HG03103 (cell line): Measurements from ENCODE around the gene DPM3.

ENCODE experiments used
- ATAC-seq: cut with Tn5 transposase; IDR thresholded peaks from one replicate; pipeline ENCODE4 v1.9.1; 2021; ENCODE audit warnings: low read depth; ENCODE audit not compliant: unreplicated experiment

The DPM3 gene

DNA sequence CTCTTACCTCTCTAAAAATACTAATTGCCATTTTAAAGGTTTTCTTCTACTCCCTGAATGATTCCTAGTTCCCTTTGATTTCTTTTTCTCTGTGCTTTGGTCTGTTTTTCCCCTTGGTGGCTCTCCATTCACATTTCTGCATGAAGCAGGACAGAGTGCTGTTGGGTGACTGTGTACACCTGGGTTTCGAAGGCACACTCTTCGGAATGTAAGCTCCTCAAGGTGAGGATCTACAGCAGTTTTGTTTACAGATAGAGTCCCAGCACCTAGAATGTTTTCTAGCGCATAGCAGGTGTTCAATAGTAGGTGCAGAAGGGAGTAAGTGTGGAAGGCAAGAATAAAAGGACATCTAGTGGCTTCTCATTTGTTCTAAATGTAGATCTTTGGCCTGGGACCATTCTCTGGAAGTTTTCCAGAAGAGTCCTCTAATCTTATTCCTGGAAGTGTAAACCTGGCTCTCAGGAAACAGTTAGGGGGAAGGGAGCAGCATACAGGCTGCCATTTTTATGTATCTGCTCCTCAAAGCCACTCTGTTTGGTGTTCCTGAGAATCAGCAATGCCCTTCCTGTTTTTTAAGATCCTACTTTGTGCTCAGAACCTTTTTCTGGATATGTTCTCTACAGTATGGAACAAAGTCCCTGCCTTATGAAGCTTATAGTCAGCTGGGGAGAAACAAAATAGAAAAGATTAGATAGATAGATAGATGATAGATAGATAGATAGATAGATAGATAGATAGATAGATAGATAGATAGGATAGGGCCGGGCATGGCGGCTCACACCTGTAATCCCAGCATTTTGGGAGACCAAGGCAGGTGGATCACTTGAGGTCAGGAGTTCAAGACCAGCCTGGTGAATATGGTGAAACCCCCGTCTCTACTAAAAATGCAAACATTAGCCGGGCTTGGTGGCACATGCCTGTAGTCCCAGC lies 35.5 kb downstream of the DPM3 start:
- ATAC-seq: no peak

DNA sequence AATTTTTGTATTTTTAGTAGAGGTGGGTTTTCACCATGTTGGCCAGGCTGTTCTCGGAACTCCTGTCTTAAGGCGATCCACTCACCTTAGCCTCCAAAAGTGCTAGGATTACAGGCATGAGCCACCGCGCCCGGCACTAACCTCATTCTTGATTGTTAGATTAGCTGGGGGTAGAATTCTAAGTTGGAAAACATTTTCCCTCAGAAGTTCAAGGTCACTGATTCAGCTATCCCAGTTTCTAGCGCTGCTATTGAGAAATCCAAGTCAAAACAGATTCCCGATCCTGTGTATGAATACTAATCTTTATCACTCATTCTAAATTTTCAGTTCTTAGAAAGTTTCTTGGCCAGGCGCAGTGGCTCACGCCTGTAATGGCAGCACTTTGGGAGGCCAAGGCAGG lies 37.0 kb downstream of the DPM3 start:
- no peak for ATAC-seq

DNA sequence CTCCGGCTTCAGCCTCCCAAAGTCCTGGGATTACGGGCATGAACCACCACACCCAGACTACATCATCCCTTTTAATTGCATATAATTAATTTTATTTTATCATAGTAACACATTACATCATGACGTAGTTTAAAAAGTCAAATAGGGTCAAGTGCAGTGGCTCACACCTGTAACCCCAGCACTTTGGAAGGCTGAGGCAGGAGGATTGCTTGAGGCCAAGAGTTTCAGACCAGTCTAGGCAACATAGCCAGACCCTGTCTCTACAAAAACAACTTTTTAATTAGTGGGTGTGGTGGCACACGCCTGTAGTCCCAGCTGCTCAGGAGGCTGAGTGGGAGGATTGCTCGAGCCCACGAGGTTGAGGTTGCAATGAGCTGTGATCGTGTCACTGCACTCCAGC lies 41.0 kb downstream of the DPM3 start:
- no peak for ATAC-seq

DNA sequence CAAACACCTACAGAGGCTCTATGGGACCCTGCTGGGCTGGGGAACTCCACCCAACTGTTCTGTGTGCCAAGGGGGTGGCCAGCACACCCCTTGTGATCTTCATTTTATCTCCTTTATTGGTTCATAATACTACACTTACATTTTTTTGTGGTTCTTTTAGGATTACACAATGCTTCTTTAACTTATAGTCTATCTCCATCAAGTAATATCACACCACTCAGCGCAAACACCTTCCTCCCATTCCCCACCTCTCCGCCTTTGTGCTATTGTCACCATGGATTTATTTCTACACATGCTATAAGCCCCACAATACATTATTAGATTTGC lies 45.7 kb downstream of the DPM3 start:
- no peak for ATAC-seq

DNA sequence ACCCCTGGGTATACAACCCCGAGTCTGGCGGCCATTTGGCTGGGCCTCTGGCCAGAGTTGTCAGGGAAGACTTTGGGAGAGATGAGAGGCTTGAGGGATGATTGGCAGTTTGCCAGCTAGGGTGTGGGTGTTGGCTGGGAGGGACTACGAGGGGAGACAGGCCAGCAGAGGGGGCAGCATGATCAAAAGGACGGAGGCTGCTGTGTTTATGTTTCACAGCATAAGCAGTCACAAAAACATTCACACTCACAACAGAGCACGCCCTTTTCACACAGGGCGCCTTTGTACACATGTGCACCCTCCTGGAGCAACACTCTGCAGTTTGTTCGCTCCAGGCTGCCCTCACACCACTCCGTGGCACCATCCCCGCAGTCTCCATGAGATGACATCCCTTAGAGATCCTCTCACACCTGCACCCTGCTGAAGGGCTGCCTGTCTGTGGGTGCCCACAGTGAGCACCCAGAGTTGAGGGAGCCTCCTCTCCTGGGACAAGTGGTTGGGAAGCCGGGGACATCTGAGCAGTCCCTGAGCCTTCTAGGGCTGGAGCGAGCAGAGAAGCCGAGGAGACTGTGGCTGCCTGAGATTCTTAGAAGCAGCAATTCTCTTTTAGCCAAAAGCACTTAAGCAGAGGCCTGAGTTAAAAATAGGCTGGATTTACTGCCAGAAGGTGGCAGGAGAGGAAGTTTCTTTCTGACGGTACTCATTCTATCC lies 46.3 kb downstream of the DPM3 start:
- no peak for ATAC-seq

DNA sequence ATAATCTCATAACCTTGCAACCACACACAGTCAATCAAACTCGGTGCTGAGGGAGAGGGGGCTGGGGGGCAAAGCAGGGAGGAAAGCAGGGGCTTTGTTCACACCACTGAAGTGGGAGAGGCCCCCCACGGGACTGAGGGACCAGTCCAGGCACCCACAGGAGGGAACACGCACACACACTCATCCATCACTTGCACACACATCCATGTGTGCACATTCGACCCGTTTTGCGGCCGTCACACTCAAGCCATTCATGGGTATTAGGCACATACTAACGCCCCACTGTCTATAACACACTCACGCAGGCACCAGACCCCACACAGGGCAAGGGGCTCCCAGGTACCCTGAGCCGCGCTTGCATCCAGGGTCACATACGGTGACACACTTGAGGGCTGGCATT lies 47.7 kb downstream of the DPM3 start:
- ATAC-seq: no peak

DNA sequence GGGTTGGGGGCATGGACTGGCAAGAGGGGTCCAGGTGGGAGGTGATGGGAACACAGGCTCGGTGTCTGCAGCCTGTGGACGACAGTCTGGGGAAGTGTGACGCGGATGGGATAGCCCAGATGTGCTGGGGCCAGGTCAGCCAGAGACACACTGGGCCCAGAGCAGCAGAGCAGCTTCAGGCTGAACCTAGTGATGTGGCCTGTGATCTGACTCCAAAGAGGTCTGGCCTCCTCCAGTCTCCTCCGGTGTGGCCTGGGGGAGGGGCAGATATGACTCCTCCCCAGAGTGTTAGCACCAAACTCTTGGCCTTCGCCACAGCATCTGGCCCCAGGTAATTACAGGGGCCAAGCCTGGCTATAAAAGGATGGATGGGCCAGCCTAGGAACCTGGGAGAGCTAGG lies 48.2 kb downstream of the DPM3 start:
- ATAC-seq: no peak

DNA sequence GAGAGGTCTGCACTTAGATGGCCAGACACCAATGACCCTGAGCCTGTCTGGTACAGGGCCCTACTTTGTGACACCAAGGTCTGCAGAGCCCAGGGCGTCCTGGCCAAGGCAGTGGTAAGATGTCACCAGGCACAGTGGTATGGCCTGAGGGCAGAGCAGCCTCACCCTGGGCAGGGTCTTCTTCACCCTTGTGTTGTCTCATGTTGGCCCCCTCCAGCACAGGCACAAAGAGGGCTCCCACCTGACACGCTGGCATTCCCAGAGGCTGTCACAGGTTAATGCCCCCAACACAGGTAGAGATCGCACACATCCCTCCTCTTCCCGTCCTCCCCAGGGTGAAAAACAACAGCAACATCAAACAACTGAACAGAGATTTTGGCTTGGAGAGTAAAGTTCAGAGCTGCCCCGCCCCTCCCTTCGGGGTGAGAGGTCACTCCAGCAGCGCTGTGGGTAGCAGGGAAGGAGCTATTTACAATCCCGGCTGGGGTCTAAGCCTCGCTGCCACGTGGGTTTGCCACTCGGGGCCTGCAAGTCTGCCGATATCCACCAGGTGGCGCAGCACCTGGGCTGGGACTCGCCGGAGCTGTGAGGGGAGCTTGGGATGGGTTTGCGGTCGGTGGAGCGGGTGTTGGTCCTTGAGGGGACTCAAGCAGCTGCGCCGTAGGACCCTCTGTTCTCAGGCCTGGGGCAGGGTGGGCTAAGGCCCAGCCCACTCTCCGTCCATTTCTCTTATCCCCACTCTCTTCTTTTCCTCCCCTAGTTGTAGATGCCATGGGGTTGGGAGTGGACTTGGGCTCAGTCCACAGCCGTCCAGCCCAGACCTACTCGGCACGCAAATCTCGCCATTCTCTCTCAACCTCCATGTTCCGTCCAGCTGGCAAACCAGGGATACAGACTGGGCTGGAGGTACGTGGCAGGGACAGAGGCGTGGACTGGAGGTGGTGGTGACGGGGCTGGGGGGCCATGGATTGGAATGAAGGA lies 49.0 kb downstream of the DPM3 start:
- ATAC-seq: no peak
